CD4-positive, alpha-beta T cell treated with Interleukin-10 for 1 hour (primary cell): ENCODE results near the gene HUNK.
"Not testable (repeated sequence)": the region's sequence is repeated elsewhere in the genome, so short reads cannot be mapped to it uniquely, and the experiment has no call there.

Experiments
- DNase-seq: peaks from one replicate; pipeline ENCODE4 v3.0.0-alpha.2; 2020

Gene HUNK

GRCh38 chr21:31924548-31924947 is 51.7 kb downstream of the HUNK start:
- DNase-seq: no peak

GRCh38 chr21:31926498-31926897 is 53.7 kb downstream of the HUNK start:
- DNase-seq: no peak

- no peak for DNase-seq
Observed at GRCh38 chr21:31927689-31928353, 55.0 kb downstream of the HUNK start.

- no peak for DNase-seq
Observed at GRCh38 chr21:31928656-31929055, 55.8 kb downstream of the HUNK start.

- no peak for DNase-seq
Observed at GRCh38 chr21:31929548-31929947, 56.7 kb downstream of the HUNK start.

- DNase-seq: no peak
Observed at GRCh38 chr21:31930001-31930400, 57.2 kb downstream of the HUNK start.

GRCh38 chr21:31931644-31932469 is 59.0 kb downstream of the HUNK start:
- no peak for DNase-seq

GRCh38 chr21:31932470-31932764 is 59.6 kb downstream of the HUNK start:
- DNase-seq: no peak

GRCh38 chr21:31937303-31937702 is 64.5 kb downstream of the HUNK start:
- no peak for DNase-seq

GRCh38 chr21:31938330-31939301 is 65.8 kb downstream of the HUNK start:
- DNase-seq: no peak

- DNase-seq: no peak
Observed at GRCh38 chr21:31941694-31942093, 68.9 kb downstream of the HUNK start.

GRCh38 chr21:31943561-31943960 is 70.7 kb downstream of the HUNK start:
- no peak for DNase-seq

- no peak for DNase-seq
Observed at GRCh38 chr21:31945141-31945540, 72.3 kb downstream of the HUNK start.

- DNase-seq: no peak
Observed at GRCh38 chr21:31945546-31945945, 72.7 kb downstream of the HUNK start.

- DNase-seq: no peak
Observed at GRCh38 chr21:31946231-31946630, 73.4 kb downstream of the HUNK start.

GRCh38 chr21:31946876-31947550 is 74.2 kb downstream of the HUNK start:
- DNase-seq: not testable (repeated sequence)

- no peak for DNase-seq
Observed at GRCh38 chr21:31948676-31949075, 75.9 kb downstream of the HUNK start.

- no peak for DNase-seq
Observed at GRCh38 chr21:31952828-31953227, 80.0 kb downstream of the HUNK start.

GRCh38 chr21:31957631-31958030 is 84.8 kb downstream of the HUNK start:
- peak; percentile 13 for DNase-seq

- DNase-seq: no peak
Observed at GRCh38 chr21:31959881-31960280, 87.1 kb downstream of the HUNK start.

- no peak for DNase-seq
Observed at GRCh38 chr21:31961027-31961426, 88.2 kb downstream of the HUNK start.

- no peak for DNase-seq
Observed at GRCh38 chr21:31961704-31962103, 88.9 kb downstream of the HUNK start.

GRCh38 chr21:31964692-31965091 is 91.9 kb downstream of the HUNK start:
- no peak for DNase-seq
